A673 (cell line): Measurements from ENCODE around the gene ANTKMT. TPM values are rescaled to one million over a fixed set of nuclear protein-coding genes. Genes with fewer than 3 reads are reported as not detected.

ENCODE experiments used
- BruUV-seq: library from RNA; stranded (reverse); fragments of 400-500 nt; replicated peaks from 2 replicates; lab custom pipeline; 2021; lab: Mats Ljungman, UMichigan
- CTCF ChIA-PET: fragments of 300-600 bp; sonication (Branson Sonifier 250); formaldehyde crosslinking; loops from one replicate; lab custom pipeline; 2022; ENCODE audit warnings: antibody characterized with exemption; lab: Charles Lee
- POLR2A ChIA-PET: fragments of 300-600 bp; sonication (Branson Sonifier 250); formaldehyde crosslinking; loops from one replicate; lab custom pipeline; 2022; ENCODE audit warnings: antibody characterized with exemption; ENCODE audit not compliant: low non-redundant PET; lab: Charles Lee
- DNase-seq: peaks from one replicate; pipeline ENCODE4 v3.0.0-alpha.2; 2015; ENCODE audit warnings: low spot score
- H3K27ac ChIP-seq: fragments of 200-600 bp; sonication (generic); 2 replicates; pipeline ENCODE4 v1.5.1; 2016; ENCODE audit warnings: mixed run types, low read depth, mild to moderate bottlenecking, mixed read lengths, antibody characterized with exemption, low read length; ENCODE audit not compliant: poor library complexity, severe bottlenecking
- H3K27me3 ChIP-seq: fragments of 200-600 bp; sonication (generic); replicated peaks from 2 replicates; pipeline ENCODE4 v1.6.1; 2017; ENCODE audit warnings: mixed run types, low read depth, mild to moderate bottlenecking, mixed read lengths, antibody characterized with exemption, low read length; ENCODE audit not compliant: insufficient read depth, poor library complexity
- H3K36me3 ChIP-seq: fragments of 200-600 bp; sonication (generic); 2 replicates; pipeline ENCODE4 v1.6.1; 2016; ENCODE audit warnings: mixed run types, mild to moderate bottlenecking, mixed read lengths, antibody characterized with exemption, low read length; ENCODE audit not compliant: insufficient read depth, poor library complexity, severe bottlenecking
- H3K4me1 ChIP-seq: fragments of 200-600 bp; sonication (generic); 2 replicates; pipeline ENCODE4 v1.6.1; 2017; ENCODE audit warnings: mixed run types, mild to moderate bottlenecking, mixed read lengths, antibody characterized with exemption, low read length; ENCODE audit not compliant: insufficient read depth, poor library complexity, severe bottlenecking
- H3K4me3 ChIP-seq: fragments of 200-600 bp; sonication (generic); 2 replicates; pipeline ENCODE4 v1.5.1; 2016; ENCODE audit warnings: low read depth, mixed run types, mild to moderate bottlenecking, mixed read lengths, low read length; ENCODE audit not compliant: poor library complexity, severe bottlenecking
- H3K9me3 ChIP-seq: fragments of 200-600 bp; sonication (generic); 2 replicates; pipeline ENCODE4 v1.6.1; 2016; ENCODE audit warnings: mixed run types, low read depth, mild to moderate bottlenecking, mixed read lengths, antibody characterized with exemption, low read length; ENCODE audit not compliant: poor library complexity, severe bottlenecking
- CTCF ChIP-seq: fragments of 300-800, 200-600 bp; sonication (generic); conservative IDR thresholded peaks from 2 replicates; pipeline ENCODE4 v1.5.1; 2017; ENCODE audit warnings: low read depth, mild to moderate bottlenecking, antibody characterized with exemption, low read length, moderate library complexity, mixed read lengths
- EZH2 ChIP-seq: fragments of 200-600 bp; sonication (generic); IDR thresholded peaks from 2 replicates; pipeline ENCODE4 v1.6.1; 2017; ENCODE audit warnings: borderline replicate concordance, low read depth, mild to moderate bottlenecking, mixed read lengths, antibody characterized with exemption, low read length; ENCODE audit not compliant: poor library complexity, severe bottlenecking
- intact Hi-C: fragments of 100-400 bp; cut with micrococcal nuclease; formaldehyde crosslinking; loops from one replicate; pipeline ENCODE4 v1.10.0; 2022; ENCODE audit not compliant: unreplicated experiment
- total RNA-seq: library from RNA; stranded (reverse); gene quantifications from 2 replicates; pipeline ENCODE4 v1.2.3, GENCODE V29; 2021

ANTKMT gene
- total RNA-seq, 1 experiment from 2014 or later = 21.2 TPM

- Histone ChIP-seq H3K27ac (no peak overlapping the region), H3K36me3 (peaks cover 7% of the 10 kb centered on the region), H3K4me3 (no peak overlapping the region), H3K27me3 (no peaks in the 10 kb centered on the region), H3K9me3 (no peaks in the 10 kb centered on the region), H3K4me1 (peaks cover 10% of the 10 kb centered on the region)
- ChIA-PET POLR2A (no interaction called here), CTCF (interaction anchor here (0.8 kb wide), 1 partner anchor 18 kb away, joined by 3 read pairs; no protein-coding TSS in a partner anchor)
- intact Hi-C loops = no loop called here
- no peak for DNase-seq
- no TSS peak for BruUV-seq
- TF ChIP-seq EZH2 = no peak
- TF ChIP-seq CTCF = no peak
These were observed 9.1 kb downstream of the ANTKMT start for GRCh38 chr16:729768-730665.

DNA sequence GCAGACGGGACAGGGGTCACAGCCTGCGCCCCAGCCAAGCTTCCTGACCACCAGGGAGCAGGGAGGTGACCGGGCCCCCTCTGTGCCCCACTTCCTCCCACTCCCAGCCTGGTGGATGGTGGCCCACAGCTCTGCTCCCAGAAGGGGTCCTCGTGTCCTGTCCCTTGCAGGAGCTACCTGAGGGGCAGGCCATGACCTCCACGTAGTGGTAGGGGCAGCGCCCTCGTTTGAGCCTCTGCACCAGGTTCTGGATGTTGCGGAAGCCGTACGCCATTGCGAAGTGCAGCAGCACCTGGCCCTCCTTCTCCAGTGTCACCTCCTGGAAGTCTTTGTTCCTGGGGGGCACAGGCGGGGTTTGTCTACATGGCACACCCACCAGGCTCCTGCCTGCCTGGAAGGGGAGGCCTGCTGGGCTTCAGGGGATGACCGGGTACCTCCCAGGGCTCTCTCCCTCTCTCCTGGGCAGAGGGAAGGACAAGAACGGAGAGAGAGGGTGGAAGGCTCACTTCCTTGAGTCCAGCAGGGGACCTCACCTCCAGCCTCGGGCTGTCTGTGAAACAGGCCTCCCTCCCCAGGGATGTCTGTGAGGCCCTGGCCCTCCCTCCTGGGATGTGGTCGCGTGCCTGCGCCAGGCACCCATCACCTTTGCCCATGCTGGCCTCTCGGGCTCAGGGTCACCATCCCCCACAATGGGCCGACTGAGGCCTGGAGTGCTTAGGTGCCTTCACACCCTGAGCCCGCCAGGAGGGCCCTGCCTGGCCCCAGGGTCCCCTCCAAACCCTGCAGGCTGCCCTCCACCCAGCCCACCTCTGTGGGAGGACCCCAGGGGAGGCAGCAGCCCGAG is 9.9 kb downstream of the ANTKMT start:
- H3K4me3 ChIP-seq = no peak overlapping the region
- H3K36me3 ChIP-seq = peaks cover 7% of the 10 kb centered on the region
- intact Hi-C loops = no loop called here
- no peaks in the 10 kb centered on the region for H3K9me3 ChIP-seq
- ChIA-PET POLR2A (no interaction called here), CTCF (no interaction called here)
- BruUV-seq = no TSS peak
- H3K27ac ChIP-seq = no peak overlapping the region
- H3K4me1 ChIP-seq = peaks cover 10% of the 10 kb centered on the region
- DNase-seq = no peak
- TF ChIP-seq EZH2 (no peak), CTCF (no peak)
- H3K27me3 ChIP-seq = no peaks in the 10 kb centered on the region

DNA sequence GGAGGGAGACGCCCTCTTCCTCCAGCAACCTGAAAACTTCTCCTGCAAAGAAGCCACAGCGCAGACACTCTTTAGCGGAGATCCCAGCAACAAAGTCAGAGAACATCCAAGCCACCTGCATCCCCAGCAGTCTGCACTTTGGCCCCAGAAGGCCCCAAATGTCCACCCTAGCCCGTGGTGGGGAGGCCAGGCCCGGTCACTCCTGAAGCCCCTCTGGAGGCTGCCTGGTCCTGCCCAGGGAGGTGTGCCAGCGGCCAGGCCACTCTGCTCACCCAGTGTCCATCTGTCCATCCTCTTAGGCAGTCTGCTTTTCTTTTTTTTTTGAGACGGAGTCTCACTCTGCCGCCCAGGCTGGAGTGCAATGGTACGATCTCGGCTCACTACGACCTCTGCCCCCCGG is 11.4 kb downstream of the ANTKMT start:
- Histone ChIP-seq H3K4me1 (peaks cover 8% of the 10 kb centered on the region), H3K36me3 (peaks cover 14% of the 10 kb centered on the region), H3K27me3 (no peaks in the 10 kb centered on the region), H3K4me3 (no peak overlapping the region), H3K27ac (no peak overlapping the region), H3K9me3 (no peaks in the 10 kb centered on the region)
- DNase-seq = no peak
- intact Hi-C loops = no loop called here
- TF ChIP-seq CTCF (no peak), EZH2 (no peak)
- ChIA-PET CTCF (no interaction called here), POLR2A (no interaction called here)
- BruUV-seq = no TSS peak
